Measurements from ENCODE around the gene CORO7.

Gene CORO7

GRCh38 chr16:4377573-4378154, 38.7 kb downstream of the CORO7 start:
- no peak for TF ChIP-seq CTCF (IDR thresholded peaks at IDR 0.05; ENCODE audit: insufficient read depth, low read length, poor library complexity, severe bottlenecking)
- DNase-seq (ENCODE audit: extremely low read depth, insufficient read length): no peak
- peaks cover 12% of the 10 kb centered on the region for H3K36me3 ChIP-seq (ENCODE audit: control insufficient read depth, insufficient read depth, low read length)
- no peak overlapping the region for H3K4me3 ChIP-seq (replicated peaks; ENCODE audit: low read depth, low read length)
- no peaks in the 10 kb centered on the region for H3K27me3 ChIP-seq (replicated peaks; ENCODE audit: control insufficient read depth, insufficient read depth, low read length)

GRCh38 chr16:4376893-4377572, 39.4 kb downstream of the CORO7 start:
- H3K4me3 ChIP-seq (replicated peaks; ENCODE audit: low read depth, low read length): no peak overlapping the region
- peaks cover 10% of the 10 kb centered on the region for H3K36me3 ChIP-seq (ENCODE audit: control insufficient read depth, insufficient read depth, low read length)
- no peak for TF ChIP-seq CTCF (IDR thresholded peaks at IDR 0.05; ENCODE audit: insufficient read depth, low read length, poor library complexity, severe bottlenecking)
- no peak for DNase-seq (ENCODE audit: extremely low read depth, insufficient read length)
- H3K27me3 ChIP-seq (replicated peaks; ENCODE audit: control insufficient read depth, insufficient read depth, low read length): no peaks in the 10 kb centered on the region; the same call in 1 of the 2 replicates

- peaks cover 8% of the 10 kb centered on the region for H3K36me3 ChIP-seq (ENCODE audit: control insufficient read depth, insufficient read depth, low read length)
- no peak for DNase-seq (ENCODE audit: extremely low read depth, insufficient read length)
- TF ChIP-seq CTCF (IDR thresholded peaks at IDR 0.05; ENCODE audit: insufficient read depth, low read length, poor library complexity, severe bottlenecking): no peak
- H3K4me3 ChIP-seq (replicated peaks; ENCODE audit: low read depth, low read length): no peak overlapping the region
- no peaks in the 10 kb centered on the region; the same call in 1 of the 2 replicates for H3K27me3 ChIP-seq (replicated peaks; ENCODE audit: control insufficient read depth, insufficient read depth, low read length)
Measured at GRCh38 chr16:4376126-4376892, 40.1 kb downstream of the CORO7 start.

- no peak for DNase-seq (ENCODE audit: extremely low read depth, insufficient read length)
- Histone ChIP-seq H3K27me3 (replicated peaks; ENCODE audit: control insufficient read depth, insufficient read depth, low read length) (no peaks in the 10 kb centered on the region; the same call in 1 of the 2 replicates), H3K4me3 (replicated peaks; ENCODE audit: low read depth, low read length) (no peak overlapping the region), H3K36me3 (ENCODE audit: control insufficient read depth, insufficient read depth, low read length) (peaks cover 5% of the 10 kb centered on the region)
- no peak for TF ChIP-seq CTCF (IDR thresholded peaks at IDR 0.05; ENCODE audit: insufficient read depth, low read length, poor library complexity, severe bottlenecking)
Measured at GRCh38 chr16:4375717-4376116, 40.7 kb downstream of the CORO7 start.

GRCh38 chr16:4373909-4374742, 42.3 kb downstream of the CORO7 start:
- Histone ChIP-seq H3K27me3 (replicated peaks; ENCODE audit: control insufficient read depth, insufficient read depth, low read length) (no peaks in the 10 kb centered on the region; the same call in 1 of the 2 replicates), H3K36me3 (ENCODE audit: control insufficient read depth, insufficient read depth, low read length) (peaks cover 3% of the 10 kb centered on the region), H3K4me3 (replicated peaks; ENCODE audit: low read depth, low read length) (no peak overlapping the region)
- no peak for TF ChIP-seq CTCF (IDR thresholded peaks at IDR 0.05; ENCODE audit: insufficient read depth, low read length, poor library complexity, severe bottlenecking)
- DNase-seq (ENCODE audit: extremely low read depth, insufficient read length): no peak

Data from GM06990 (cell line).